Osteocyte (in vitro differentiated cells): ENCODE data around the gene GPC6. TPM values are rescaled to one million over a fixed set of nuclear protein-coding genes. Genes with fewer than 3 reads are reported as not detected.
"Not testable (repeated sequence)": the region's sequence is repeated elsewhere in the genome, so short reads cannot be mapped to it uniquely, and the experiment has no call there.

ENCODE experiments used
- DNase-seq: peaks from one replicate; pipeline ENCODE4 v3.0.0; 2021; ENCODE audit warnings: mixed read lengths; ENCODE audit not compliant: unreplicated experiment; ENCODE audit errors: extremely low spot score
- H3K27ac Mint-ChIP-seq: one replicate; pipeline ENCODE4 v1.8.0; 2021; ENCODE audit warnings: mild to moderate bottlenecking, mixed read lengths; ENCODE audit not compliant: unreplicated experiment
- H3K27me3 Mint-ChIP-seq: one replicate; pipeline ENCODE4 v1.8.0; 2021; ENCODE audit warnings: mixed read lengths; ENCODE audit not compliant: unreplicated experiment
- H3K36me3 Mint-ChIP-seq: one replicate; pipeline ENCODE4 v1.8.0; 2021; ENCODE audit warnings: mixed read lengths; ENCODE audit not compliant: unreplicated experiment
- H3K4me1 Mint-ChIP-seq: one replicate; pipeline ENCODE4 v1.8.0; 2021; ENCODE audit warnings: mixed read lengths; ENCODE audit not compliant: unreplicated experiment
- H3K4me3 Mint-ChIP-seq: one replicate; pipeline ENCODE4 v1.8.0; 2021; ENCODE audit warnings: mild to moderate bottlenecking, moderate library complexity, mixed read lengths; ENCODE audit not compliant: unreplicated experiment
- H3K9me3 Mint-ChIP-seq: one replicate; pipeline ENCODE4 v1.8.0; 2021; ENCODE audit warnings: mixed read lengths; ENCODE audit not compliant: unreplicated experiment
- CTCF ChIP-seq: fragments of 200-600 bp; sonication (generic); IDR thresholded peaks from 2 replicates; pipeline ENCODE4 v1.5.0; 2021; ENCODE audit warnings: antibody characterized with exemption, mild to moderate bottlenecking, moderate library complexity
- total RNA-seq: library from RNA; stranded (reverse); gene quantifications from 2 replicates; pipeline ENCODE4 v1.2.1, GENCODE V29; 2021

GPC6 gene
- total RNA-seq, 1 donor from 2014 or later = 125 TPM

GRCh38 chr13:93446238-93446637 is 219.6 kb downstream of the GPC6 start:
- Mint-ChIP-seq H3K4me3 (no peak overlapping the region), H3K27ac (no peak overlapping the region), H3K4me1 (peaks cover 13% of the 10 kb centered on the region), H3K27me3 (no peaks in the 10 kb centered on the region), H3K36me3 (peaks cover 2% of the 10 kb centered on the region), H3K9me3 (no peaks in the 10 kb centered on the region)
- TF ChIP-seq CTCF = no peak
- DNase-seq = no peak

GRCh38 chr13:93450191-93450621 is 223.6 kb downstream of the GPC6 start:
- no peak for TF ChIP-seq CTCF
- peaks cover 14% of the 10 kb centered on the region for H3K4me1 Mint-ChIP-seq
- H3K27ac Mint-ChIP-seq = peak overlapping the region; percentile 32
- no peaks in the 10 kb centered on the region for H3K36me3 Mint-ChIP-seq
- no peak overlapping the region for H3K4me3 Mint-ChIP-seq
- H3K9me3 Mint-ChIP-seq = no peaks in the 10 kb centered on the region
- H3K27me3 Mint-ChIP-seq = no peaks in the 10 kb centered on the region
- no peak for DNase-seq

- peak overlapping the region; percentile 5 for H3K27ac Mint-ChIP-seq
- peaks cover 19% of the 10 kb centered on the region for H3K4me1 Mint-ChIP-seq
- DNase-seq = no peak
- no peak for TF ChIP-seq CTCF
- H3K9me3 Mint-ChIP-seq = no peaks in the 10 kb centered on the region
- no peaks in the 10 kb centered on the region for H3K27me3 Mint-ChIP-seq
- H3K36me3 Mint-ChIP-seq = no peaks in the 10 kb centered on the region
- H3K4me3 Mint-ChIP-seq = no peak overlapping the region
Observed at GRCh38 chr13:93450761-93451160, 224.2 kb downstream of the GPC6 start.

- H3K4me1 Mint-ChIP-seq = peaks cover 20% of the 10 kb centered on the region
- not testable (repeated sequence) for DNase-seq, H3K27ac Mint-ChIP-seq, H3K36me3 Mint-ChIP-seq, H3K4me3 Mint-ChIP-seq, H3K9me3 Mint-ChIP-seq, H3K27me3 Mint-ChIP-seq
Observed at GRCh38 chr13:93454676-93455235, 228.1 kb downstream of the GPC6 start.

GRCh38 chr13:93455861-93456260 is 229.3 kb downstream of the GPC6 start:
- no peak overlapping the region for H3K4me3 Mint-ChIP-seq
- H3K9me3 Mint-ChIP-seq = no peaks in the 10 kb centered on the region
- H3K36me3 Mint-ChIP-seq = no peaks in the 10 kb centered on the region
- TF ChIP-seq CTCF = no peak
- no peaks in the 10 kb centered on the region for H3K27me3 Mint-ChIP-seq
- H3K27ac Mint-ChIP-seq = no peak overlapping the region
- H3K4me1 Mint-ChIP-seq = peaks cover 11% of the 10 kb centered on the region
- DNase-seq = no peak

- Mint-ChIP-seq H3K36me3 (peaks cover 3% of the 10 kb centered on the region), H3K4me3 (no peak overlapping the region), H3K4me1 (peaks cover 10% of the 10 kb centered on the region), H3K27me3 (no peaks in the 10 kb centered on the region), H3K27ac (no peak overlapping the region), H3K9me3 (no peaks in the 10 kb centered on the region)
- DNase-seq = no peak
- no peak for TF ChIP-seq CTCF
Observed at GRCh38 chr13:93460005-93460404, 233.4 kb downstream of the GPC6 start.
